ENCODE data around the gene MIA3.
A peak's percentile ranks its signal among the peaks of the same experiment; 100 is the strongest.

The MIA3 gene

GRCh38 chr1:222680080-222680479 is 62.2 kb downstream of the MIA3 start:
- no peak for DNase-seq

GRCh38 chr1:222691016-222691415 is 73.1 kb downstream of the MIA3 start:
- no peak for DNase-seq

- no peak for DNase-seq
These were observed 77.0 kb downstream of the MIA3 start for GRCh38 chr1:222694927-222695326.

GRCh38 chr1:222696741-222697140 is 78.8 kb downstream of the MIA3 start:
- DNase-seq, result no peak

- DNase-seq, result no peak
These were observed 79.3 kb downstream of the MIA3 start for GRCh38 chr1:222697203-222697602.

GRCh38 chr1:222697826-222698225 is 79.9 kb downstream of the MIA3 start:
- no peak for DNase-seq

GRCh38 chr1:222702210-222702609 is 84.3 kb downstream of the MIA3 start:
- DNase-seq, result no peak

GRCh38 chr1:222704260-222704659 is 86.4 kb downstream of the MIA3 start:
- DNase-seq, result no peak

- DNase-seq, result no peak
These were observed 88.9 kb downstream of the MIA3 start for GRCh38 chr1:222706815-222707214.

- no peak for DNase-seq
These were observed 91.8 kb downstream of the MIA3 start for GRCh38 chr1:222709700-222710153.

GRCh38 chr1:222711319-222712252 is 93.7 kb downstream of the MIA3 start:
- peak; percentile 27 for DNase-seq

- DNase-seq, result peak; percentile 86
These were observed 94.6 kb downstream of the MIA3 start, which contains the start of the genes AIDA and BROX for GRCh38 chr1:222712253-222713090. TSS of gene AIDA (minus strand) at chr1:222712491. CDS start at chr1:222712317, 174 bp downstream. TSS of gene BROX (plus strand) at chr1:222712564. CDS start at chr1:222715700, 3,136 bp downstream.

- DNase-seq, result peak; percentile 96
These were observed 95.4 kb downstream of the MIA3 start for GRCh38 chr1:222713091-222713961.

GRCh38 chr1:222716393-222716792 is 98.5 kb downstream of the MIA3 start:
- no peak for DNase-seq
